Forelimb muscle (tissue), 1 donor: Measurements from ENCODE around the gene FBXL19. TPM values are rescaled to one million over a fixed set of nuclear protein-coding genes. Genes with fewer than 3 reads are reported as not detected.

Experiments used
- DNase-seq: peaks from one replicate; pipeline ENCODE4 v3.0.0-alpha.2; 2013; ENCODE audit warnings: low read depth
- polyA plus RNA-seq: library from polyadenylated mRNA; unstranded; fragments of 120-200 nt; gene quantifications from one replicate; pipeline ENCODE4 v1.2.1, GENCODE V29; 2013; ENCODE audit not compliant: insufficient read length

The FBXL19 gene
- polyA plus RNA-seq, 1 donor = 10.9 TPM

- no peak for DNase-seq
These were observed 24.1 kb downstream of the FBXL19 start for GRCh38 chr16:30947541-30947858.

GRCh38 chr16:30947859-30948666 is 24.7 kb downstream of the FBXL19 start:
- DNase-seq = peak; percentile 91

- no peak for DNase-seq
These were observed 25.6 kb downstream of the FBXL19 start, which contains the start of gene ORAI3 for GRCh38 chr16:30948667-30949649. ORAI3 (plus strand) TSS chr16:30949068; CDS start chr16:30949290, 222 bp downstream.

- no peak for DNase-seq
These were observed 26.5 kb downstream of the FBXL19 start for GRCh38 chr16:30949650-30950515.

- no peak for DNase-seq
These were observed 27.2 kb downstream of the FBXL19 start for GRCh38 chr16:30950516-30951065.

GRCh38 chr16:30951193-30951592 is 27.8 kb downstream of the FBXL19 start:
- no peak for DNase-seq

GRCh38 chr16:30951750-30952149 is 28.4 kb downstream of the FBXL19 start:
- DNase-seq = no peak

GRCh38 chr16:30953111-30953510 is 29.7 kb downstream of the FBXL19 start:
- no peak for DNase-seq

- no peak for DNase-seq
These were observed 30.2 kb downstream of the FBXL19 start for GRCh38 chr16:30953511-30954124.

GRCh38 chr16:30954993-30955392 is 31.6 kb downstream of the FBXL19 start:
- no peak for DNase-seq

- DNase-seq = no peak
These were observed 33.5 kb downstream of the FBXL19 start for GRCh38 chr16:30956601-30957455.

GRCh38 chr16:30957456-30958174 is 34.2 kb downstream of the FBXL19 start, which contains the start of gene SETD1A:
SETD1A (plus strand) TSS chr16:30957754; CDS start chr16:30958732, 978 bp downstream.
- DNase-seq = peak; percentile 69

GRCh38 chr16:30958175-30959079 is 35.1 kb downstream of the FBXL19 start:
- no peak for DNase-seq

GRCh38 chr16:30961384-30961783 is 38.0 kb downstream of the FBXL19 start:
- DNase-seq = no peak

- no peak for DNase-seq
These were observed 40.6 kb downstream of the FBXL19 start for GRCh38 chr16:30963925-30964511.

- no peak for DNase-seq
These were observed 41.3 kb downstream of the FBXL19 start for GRCh38 chr16:30964574-30965226.

- no peak for DNase-seq
These were observed 42.1 kb downstream of the FBXL19 start for GRCh38 chr16:30965436-30965835.
